CD4-positive, alpha-beta T cell treated with Interleukin-17A for 1 hour (primary cell): ENCODE measurements around the gene ITGA5.
"Not testable (repeated sequence)": the region's sequence is repeated elsewhere in the genome, so short reads cannot be mapped to it uniquely, and the experiment has no call there.

Source experiments
- DNase-seq: peaks from one replicate; pipeline ENCODE4 v3.0.0-alpha.2; 2020

Gene ITGA5

DNA sequence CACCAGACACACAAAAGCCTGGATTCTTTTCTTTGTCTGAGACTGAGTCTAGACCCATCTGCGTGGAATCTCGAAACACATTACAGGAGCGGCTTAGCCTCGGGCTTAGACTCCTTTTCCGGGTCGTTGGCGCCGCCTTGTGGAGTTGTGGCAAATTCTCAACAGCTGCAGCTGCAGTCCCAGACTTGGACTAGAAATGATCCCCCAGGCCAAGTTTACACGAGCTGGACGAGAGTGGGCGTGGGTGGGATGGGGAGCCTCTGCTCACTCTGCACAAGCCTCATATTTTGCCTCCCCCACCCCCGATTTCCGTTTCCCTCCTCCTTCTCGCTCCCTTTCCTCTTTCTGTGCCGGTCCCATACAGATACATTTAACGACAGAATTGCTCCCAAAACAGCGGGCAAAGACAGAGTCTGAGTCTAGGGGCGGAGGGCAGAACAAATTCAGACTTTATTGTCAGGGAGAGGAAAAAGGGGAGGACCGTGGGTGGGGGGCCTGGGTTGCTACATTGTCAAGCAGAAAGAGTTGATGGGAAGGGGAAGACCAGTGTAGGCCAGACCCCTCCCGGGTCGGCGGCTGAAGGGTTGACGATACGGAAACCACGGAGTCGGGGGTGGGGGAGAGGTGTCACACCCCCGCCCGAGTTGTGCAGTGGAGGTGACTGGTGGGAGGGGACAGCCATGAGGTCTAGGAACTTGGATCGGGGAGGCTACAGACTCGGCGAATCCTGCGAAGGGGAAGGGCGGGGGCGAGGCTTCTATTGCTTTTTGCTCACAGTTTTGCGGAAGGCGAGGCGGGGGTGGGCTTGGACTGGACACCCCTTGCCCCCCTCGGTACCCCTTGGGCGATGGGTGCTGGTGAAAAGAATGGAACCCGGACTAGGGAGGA is 50.1 kb downstream of the ITGA5 start:
- peak; percentile 90 for DNase-seq

DNA sequence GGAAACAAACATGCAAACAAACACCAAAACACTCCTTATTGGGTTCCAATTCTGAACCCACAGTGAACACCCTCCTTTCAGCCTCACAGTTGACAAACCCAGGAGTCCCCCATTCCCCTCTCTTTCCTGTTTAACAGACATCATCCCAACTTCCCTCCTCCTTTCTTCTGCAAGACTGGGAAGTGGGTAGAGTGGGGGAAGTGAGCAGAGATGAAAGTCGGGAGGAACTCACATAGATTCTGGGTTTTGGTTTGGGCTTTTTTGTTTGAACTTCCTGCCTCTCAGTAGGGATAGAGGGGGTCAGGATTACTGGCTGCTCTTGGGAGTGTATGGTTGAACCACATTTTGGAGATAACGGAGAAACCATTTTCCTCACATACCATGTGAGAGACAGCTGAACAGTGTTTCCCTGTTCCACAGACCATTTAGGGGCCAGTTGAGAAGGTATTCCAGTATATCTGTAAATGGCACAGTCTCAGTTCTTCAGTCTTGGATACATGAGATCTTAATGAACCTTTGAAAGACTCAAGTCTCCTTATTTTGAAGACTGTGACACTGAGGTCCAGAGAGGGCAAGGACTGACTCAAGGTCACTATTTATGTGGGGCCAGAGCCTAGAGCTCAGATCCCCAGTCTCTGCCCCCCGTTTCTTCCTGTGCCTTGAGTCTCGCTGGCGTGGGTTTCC is 50.9 kb downstream of the ITGA5 start:
- no peak for DNase-seq

- DNase-seq: peak; percentile 41
These were observed 54.7 kb downstream of the ITGA5 start, which contains the start of gene GPR84 for GRCh38 chr12:54364413-54364812. Gene GPR84, minus strand, starts transcription at chr12:54364486. Its CDS starts 635 bp downstream, at chr12:54363851.

DNA sequence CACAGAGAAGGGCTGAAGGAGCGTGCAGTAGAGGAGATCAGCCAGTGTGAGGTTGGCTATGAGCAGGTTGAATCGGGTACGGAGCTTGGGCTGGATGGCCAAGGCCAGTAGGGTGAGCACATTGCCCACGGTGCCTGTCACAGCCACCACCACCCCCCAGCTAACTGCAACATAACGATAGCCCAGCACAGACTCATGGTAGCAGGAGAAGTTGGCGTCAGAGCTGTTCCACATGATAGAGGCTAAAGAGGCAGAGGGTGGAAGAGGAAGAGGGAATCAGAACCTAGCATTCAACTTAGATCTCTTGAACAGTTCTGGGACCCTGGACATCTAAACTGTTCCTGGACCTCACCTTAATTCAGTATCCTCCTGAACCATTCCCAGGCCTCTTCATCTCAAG is 55.4 kb downstream of the ITGA5 start:
- DNase-seq: no peak

DNA sequence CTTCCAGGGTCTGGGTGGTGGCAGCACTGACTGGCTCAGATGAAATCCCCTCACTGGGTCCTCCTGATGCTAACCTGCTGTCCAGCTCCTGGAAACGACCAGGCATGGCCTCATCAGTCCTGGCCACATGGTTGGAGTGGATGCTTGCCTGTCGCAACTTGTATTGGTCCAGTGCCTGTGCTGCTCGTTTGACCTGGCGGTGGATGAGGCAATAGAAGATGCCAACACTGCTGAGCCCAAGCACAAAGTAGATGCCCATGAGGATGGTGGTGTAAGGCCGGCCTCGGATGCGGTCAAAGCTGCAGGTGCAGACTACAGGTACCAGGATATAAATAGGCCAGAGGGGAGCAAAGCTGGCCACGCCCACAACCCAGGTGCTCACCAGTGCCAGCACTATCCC is 56.0 kb downstream of the ITGA5 start:
- DNase-seq: no peak

GRCh38 chr12:54360717-54361456 is 58.2 kb downstream of the ITGA5 start:
- DNase-seq: peak; percentile 58

DNA sequence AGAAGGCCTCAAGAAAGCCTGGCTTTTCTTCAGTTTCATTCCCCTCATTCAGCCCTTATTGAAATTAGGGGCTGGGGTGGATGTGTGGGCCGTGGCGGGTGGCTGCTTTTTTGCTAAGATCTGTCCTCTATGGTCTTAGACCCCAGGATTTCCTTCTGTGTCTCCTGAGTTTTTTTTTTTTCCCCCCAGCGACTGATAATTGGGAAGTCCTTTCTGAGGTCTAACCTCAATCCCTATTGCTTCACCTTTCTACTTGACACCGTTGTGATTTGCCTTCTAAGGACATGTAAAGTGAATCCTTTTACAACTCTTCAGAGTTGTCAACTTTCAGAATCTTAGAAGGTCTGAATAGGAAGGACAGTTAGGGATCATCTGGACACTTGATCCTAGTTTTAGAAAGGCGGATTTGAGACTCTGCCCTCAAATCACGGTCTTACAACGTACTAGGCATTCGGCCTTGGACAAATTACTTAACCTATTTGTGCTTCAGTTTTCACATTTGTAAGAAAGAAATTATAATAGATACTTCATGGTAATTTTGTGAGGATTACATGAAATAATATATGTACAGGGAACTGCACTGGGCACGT is 59.2 kb downstream of the ITGA5 start:
- DNase-seq: no peak

GRCh38 chr12:54358945-54359761 is 59.9 kb downstream of the ITGA5 start:
- DNase-seq: peak; percentile 99

DNA sequence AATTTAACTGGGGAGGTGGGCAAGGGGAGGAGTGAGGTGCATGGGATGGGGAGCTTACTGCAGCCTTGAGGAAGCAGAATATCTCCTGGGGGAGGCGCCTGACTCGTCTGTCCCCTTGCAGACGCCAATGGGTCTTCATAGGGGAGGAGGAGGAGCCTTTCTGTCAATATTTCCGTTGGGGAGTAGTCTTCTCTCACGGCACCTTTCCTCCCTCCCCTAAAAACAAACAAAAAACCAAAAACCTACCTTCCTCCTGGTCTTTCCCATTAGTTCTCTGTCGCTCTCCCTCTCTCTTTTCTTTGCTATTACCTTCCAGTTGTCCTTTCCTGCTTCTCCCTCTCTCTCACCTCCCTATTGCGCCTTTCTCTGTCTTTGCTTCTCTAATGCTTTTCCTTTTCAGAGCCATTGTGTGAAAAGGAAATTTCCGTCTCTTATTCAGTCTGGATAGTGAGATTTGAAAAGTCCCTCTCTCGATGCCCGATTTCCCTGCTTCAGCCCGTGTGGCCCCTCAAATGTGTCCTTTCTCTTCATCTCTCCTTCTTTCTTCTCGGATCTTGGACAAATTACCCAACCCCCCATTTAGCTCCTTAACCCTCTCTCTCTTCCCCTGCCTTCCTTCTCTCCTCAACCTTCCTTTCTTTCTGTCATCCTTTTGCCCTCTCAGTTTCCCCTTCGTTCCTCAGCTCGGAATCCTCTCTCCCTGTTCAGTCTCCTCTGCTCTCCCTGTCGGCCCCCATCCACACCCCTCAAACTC is 60.7 kb downstream of the ITGA5 start:
- peak; percentile 58 for DNase-seq

GRCh38 chr12:54357506-54358190 is 61.4 kb downstream of the ITGA5 start:
- no peak for DNase-seq

GRCh38 chr12:54356951-54357356 is 62.1 kb downstream of the ITGA5 start:
- DNase-seq: no peak

DNA sequence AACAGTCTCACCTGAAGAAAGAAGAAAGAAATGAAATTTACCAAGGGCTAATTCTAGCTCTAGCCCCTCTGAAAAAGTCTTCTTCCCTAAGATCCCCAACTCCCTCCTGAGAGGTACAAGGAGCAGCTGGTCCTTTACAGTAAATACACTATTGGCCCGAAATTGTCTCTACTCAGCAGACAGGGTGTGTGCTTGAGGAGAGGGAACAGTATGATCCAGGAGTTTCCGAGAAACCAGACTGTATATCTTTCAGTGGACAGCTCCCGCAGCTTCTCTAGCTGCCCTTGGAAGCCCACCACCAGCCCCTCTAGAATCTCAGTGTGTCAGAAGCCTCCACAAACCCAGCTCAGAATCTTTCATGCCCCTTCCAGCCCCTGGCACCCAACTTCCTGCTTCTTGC is 62.8 kb downstream of the ITGA5 start:
- DNase-seq: no peak

- DNase-seq: no peak
These were observed 63.8 kb downstream of the ITGA5 start for GRCh38 chr12:54355104-54355815.

DNA sequence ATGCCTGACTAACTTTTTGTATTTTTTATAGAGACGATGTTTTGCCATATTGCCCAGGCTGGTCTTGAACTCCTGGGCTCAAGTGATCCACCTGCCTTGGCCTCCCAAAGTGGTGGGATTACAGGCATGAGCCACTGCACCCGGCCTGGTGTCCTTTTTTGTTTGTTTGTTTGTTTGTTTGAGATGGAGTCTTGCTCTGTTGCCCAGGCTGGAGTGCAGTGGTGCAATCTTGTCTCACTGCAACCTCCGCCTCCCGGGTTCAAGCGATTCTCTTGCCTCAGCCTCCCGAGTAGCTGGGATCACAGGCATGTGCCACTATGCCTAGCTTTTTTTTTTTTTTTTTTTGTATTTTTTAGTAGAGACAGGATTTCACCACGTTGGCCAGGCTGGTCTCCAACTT is 64.8 kb downstream of the ITGA5 start:
- not testable (repeated sequence) for DNase-seq

DNA sequence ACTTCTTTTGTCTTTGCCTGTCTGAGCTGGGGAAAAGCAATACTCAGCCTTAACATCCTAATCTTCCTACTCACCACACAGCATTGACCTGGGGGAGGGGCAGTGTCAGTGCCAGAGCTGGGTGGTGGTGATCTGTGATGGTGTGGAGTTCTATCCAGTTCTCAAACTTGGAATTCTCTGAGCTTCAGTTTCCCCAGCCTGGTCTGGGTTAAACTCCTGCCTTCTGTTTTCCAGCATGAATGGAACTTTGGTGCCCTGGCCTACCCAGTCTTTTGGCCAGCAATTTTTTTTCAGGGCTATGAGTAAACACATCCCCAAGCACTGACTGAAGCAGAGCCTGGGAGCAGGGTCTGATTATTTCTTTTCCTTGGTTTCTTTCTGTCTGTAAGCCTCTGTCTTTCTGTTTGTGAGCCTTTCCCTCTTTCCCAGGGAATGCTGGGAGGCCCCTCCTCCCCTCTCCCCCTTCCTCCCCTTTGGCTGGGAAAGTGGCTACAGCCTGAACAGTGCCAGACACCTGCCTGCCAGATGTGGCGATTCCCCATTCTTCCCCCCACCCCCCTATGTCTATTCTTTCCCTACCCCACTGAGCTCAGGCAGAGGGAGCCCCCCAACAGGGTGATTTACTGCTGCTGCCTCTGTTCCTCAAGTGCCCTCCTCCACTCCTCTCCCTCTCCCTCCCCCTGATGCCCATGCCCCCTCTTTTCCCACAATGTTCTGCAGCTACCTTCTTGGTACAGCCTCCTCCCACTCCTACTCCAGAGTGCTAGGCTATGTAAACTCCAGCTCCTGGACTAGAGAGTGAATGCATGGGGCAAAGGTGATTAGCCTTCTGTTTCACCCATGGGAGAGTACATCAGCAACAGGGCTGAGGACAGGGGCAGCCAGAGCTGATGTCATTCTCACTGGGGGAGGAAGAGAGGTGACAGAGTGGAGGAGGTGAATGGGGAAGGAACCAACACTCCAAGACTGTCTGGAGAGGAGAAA is 65.9 kb downstream of the ITGA5 start:
- DNase-seq: no peak

DNA sequence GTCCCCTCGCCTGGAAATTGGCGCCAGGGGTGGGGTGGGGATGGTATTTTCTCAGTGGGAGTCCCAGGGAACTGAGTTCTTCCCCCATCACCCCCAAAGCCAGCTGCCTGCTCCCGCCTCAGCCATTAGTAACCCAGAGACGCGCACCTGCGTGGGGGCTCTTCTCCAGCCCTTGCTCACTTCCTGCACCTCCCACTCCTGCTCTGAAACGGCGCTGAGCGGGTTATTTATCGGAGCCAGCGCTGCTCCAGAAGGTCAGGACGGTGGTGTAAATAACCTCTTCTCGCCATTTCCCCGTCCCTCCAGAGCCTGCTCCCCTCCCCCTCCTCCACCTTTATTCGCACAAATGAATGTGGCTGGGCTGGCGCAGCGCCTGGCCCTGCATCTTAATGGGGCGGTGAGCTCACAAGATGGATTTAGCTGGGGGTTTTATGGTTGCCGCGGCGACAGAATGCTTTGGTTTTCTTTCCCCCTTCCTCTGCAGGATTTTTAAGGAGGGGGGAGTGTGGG is 67.0 kb downstream of the ITGA5 start:
- DNase-seq: no peak

DNA sequence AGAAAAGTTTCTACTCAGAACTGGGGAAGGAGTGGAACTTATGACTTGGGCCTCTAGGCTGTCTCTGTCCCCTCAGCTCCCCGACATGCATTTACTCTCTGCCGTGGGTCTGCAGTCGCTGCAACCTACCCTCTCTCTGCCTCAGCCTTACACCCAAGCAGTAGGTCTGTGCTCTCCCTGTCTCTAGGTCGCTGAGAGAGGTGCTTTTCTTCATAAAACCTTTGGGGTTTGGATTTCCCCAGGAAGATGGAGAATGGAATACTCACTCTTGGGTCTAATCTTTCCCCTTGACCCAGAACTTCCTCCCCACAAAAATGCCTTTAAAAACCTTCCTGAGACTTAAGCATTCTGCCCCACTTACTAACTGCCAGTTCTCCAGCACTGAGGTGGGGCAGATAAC is 67.7 kb downstream of the ITGA5 start:
- no peak for DNase-seq

DNA sequence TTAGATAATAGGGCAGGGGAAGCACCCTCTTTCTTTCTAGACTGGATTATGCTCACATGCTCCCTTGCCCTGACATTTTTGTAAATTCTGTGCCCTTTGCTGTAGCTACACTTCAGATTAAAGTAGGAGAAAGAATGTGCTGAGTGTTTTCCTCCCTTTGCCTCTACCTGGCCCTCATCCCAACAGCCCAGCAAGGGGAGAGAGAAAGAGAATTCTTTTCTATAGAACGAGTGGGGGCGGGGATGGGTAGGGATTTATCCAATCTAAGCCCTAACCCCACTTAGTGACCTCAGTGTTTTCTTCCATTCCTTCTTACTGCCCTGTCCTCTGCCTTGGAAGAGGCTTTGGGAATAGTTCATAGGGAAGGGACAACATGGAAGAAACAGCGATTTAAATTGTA is 68.3 kb downstream of the ITGA5 start:
- no peak for DNase-seq

GRCh38 chr12:54349679-54350078 is 69.4 kb downstream of the ITGA5 start:
- DNase-seq: no peak
